Measurements from ENCODE around the gene CTNNA1. TPM values are rescaled to one million over a fixed set of nuclear protein-coding genes. Genes with fewer than 3 reads are reported as not detected.
A peak's percentile ranks its signal among the peaks of the same experiment; 100 is the strongest.

Gene CTNNA1
- total RNA-seq, 1 donor from 2014 or later: 216 TPM

GRCh38 chr5:138950421-138951031 lies 197.3 kb downstream of the CTNNA1 start:
- DNase-seq: peak; percentile 35

GRCh38 chr5:138951091-138951985 lies 198.1 kb downstream of the CTNNA1 start:
- no peak for DNase-seq

DNA sequence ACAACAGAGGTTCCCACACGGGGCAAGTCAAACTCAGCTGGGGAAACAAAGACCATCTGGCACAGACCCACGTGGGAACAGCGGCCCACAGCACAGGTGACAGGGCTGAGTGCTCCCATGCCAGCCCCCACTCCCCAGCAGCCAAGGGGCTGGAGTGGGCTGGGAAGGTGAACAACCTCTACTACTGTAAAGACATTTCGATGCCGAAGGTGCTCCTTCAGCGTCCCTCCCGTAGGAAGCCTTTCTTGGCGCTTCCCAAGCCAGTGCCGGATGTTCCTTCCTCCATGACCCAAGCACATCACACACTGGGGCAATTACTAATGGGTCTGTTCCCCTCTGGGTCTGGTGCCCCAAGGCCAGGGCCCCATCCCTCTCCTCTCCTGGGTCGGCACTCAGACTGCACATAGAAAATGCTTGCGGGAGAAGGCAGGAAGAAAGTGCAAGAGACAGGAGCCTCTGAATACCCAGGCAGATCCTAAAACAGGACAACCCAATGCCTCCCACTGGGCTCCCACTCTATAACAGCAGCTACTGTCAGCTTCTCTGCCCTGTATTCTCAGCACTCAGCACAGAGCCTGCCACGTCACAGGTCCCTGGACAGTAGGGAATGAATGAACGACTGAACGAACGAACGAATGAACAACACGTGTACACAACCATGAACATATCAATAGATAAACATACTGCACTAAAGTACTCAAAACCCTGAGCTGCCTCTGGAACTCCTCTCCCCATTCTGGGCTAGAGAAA lies 198.9 kb downstream of the CTNNA1 start:
- DNase-seq: no peak

GRCh38 chr5:138952962-138953361 lies 199.7 kb downstream of the CTNNA1 start:
- peak; percentile 43 for DNase-seq

DNA sequence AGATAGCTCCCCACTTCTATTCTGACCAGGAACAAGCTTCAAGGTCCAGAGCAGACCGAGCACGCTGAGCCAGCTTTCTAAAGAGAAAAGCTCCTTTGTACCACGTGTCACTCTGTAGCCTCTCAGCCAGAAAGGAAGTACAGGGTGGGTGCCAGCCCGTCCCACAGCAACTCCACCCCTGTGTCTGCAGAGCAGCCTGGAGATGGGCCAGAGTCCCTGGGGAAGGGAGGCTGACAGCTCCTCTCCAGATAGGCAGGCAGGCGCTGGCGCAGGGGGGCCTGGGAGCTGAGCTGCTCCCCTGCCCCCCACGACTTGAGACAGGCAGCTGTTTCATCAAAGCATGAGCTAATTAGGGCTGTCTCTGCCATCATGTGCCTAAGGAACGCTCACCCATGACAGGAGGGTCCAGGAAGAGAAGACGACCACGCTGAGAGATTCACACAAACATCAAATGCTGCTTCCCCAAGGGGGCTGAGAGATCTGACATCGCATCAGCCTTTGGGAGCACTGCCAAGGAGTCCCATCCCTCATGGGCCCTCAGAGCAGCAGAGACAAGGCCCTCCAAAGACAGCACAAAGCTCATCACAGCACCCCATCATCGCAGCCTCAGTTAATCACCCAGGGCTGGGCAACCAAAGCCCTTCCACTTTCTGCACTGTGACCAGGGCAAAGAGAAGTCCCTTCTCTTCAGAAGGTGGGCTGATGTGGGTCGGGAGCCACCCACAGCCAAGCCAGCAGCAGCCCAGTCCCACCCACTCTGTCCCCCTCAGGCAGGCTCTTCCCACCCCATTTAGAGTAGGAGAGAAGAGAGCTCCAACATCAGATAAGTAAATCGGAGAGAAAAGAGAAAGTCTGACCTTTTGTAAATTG lies 200.4 kb downstream of the CTNNA1 start:
- DNase-seq: peak; percentile 88

DNA sequence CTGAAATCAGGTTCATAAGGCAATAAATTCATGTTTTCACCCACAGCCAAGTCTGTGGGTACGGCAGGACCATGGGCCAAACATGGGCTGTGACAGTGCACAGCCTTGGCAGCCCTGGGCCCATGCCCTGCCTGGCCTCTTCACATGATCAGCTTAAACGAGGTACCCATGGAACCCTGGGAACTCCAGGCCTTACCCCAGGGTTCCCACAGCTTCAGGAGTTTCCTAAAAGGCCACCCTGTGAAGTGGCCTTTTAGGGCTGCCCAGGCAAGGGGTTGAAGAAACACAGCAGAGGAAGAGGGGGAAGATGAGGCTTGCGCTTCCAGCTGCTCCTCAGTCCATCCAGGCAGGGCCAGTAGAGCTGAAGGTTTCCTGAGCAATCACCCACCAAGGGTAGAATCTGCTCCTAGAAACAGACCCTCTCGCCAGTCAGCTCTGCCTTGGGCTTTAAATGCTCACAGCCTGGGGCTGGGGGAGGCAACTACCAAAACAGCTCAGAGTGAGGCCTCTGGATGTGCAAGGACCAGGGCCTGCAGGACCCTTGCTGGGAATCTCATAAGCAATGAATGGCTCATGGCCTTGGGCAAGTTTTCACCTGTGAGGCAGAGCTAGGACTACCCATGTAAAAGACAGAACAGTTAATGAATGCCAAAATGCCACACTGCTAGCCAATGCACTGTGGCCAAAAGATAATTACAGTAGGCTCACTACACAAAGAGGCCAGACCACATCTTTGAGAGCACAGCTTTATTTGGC lies 201.2 kb downstream of the CTNNA1 start:
- no peak for DNase-seq

DNA sequence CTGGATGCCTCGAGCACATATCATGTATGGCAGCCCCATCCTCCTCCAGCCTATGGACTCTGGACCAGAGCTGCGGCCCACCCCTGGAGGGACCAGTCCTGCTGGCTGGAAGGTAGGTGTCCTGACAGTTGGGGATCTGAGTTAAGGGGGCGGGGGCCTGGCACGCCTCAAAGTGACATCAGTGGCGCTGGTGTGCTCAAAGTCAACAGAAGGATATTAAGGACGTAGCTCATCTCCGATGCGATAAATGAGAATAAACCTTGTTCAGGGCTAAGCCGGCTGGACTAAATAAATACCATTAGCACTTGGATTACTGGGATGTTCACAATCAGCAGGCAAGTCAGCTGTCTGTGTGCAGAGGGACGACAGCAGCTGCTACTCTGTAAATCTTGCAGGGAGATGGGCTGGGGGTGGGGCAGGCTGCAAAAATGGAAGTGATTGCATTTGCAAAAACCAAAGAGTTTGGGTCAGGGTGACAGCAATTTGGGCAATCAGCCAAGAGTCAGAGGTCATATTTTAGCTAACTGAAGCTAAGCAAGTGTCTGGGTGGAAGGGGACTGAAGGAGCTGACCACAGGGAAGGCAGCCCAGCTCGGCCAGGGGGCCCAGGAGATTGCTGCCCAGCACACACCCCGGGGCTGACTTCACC lies 201.9 kb downstream of the CTNNA1 start:
- no peak for DNase-seq

DNA sequence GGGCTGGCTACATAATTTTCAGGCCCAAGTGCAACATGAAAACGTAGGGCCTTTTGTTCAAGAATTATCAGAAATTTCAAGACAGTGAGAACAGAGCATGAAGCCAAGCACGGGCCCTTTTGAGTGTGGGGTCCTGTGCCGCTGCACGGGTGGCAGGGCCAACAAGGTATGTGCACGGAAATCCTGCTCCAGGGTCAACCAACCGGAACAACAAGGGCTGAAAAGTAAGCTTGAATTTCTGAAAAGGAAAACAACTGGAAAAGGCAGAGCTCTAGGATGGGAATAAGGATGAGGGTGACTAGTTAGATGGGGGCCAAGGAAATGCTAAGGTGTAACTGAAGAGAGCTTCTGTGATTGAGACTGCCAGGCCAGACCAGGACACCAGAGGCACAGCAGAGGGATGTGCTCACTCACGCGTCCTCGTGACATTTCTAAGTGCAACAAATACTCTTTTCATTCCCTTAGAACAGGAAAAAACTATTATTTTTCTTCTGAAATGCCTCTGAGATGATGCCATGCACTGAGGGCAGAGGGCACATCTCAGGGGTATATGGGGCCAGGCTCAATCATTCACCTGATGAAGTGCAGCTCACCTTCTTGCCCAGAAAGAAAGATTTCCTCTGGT lies 202.6 kb downstream of the CTNNA1 start:
- DNase-seq: no peak

DNA sequence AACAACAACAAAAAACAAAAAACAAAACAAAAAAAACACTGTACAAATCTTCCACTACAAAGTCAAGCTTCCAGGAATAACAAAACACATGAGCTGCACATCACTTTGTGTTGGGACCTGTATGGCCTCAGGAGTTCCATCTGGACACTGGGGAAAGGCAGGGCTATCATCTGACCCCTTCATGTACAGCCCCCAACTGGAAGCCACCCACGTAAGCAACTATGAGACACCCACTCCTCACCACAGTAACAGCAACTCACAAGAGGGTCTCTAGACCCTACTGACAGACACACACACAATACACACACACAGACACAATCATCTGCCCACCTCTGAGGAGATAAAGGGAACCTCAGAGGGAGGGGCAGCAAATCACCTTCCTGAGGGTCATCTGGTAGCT lies 203.6 kb downstream of the CTNNA1 start:
- no peak for DNase-seq

GRCh38 chr5:138960145-138960692 lies 207.0 kb downstream of the CTNNA1 start:
- no peak for DNase-seq

- no peak for DNase-seq
Observed at GRCh38 chr5:138961221-138961620, 208.0 kb downstream of the CTNNA1 start.

DNA sequence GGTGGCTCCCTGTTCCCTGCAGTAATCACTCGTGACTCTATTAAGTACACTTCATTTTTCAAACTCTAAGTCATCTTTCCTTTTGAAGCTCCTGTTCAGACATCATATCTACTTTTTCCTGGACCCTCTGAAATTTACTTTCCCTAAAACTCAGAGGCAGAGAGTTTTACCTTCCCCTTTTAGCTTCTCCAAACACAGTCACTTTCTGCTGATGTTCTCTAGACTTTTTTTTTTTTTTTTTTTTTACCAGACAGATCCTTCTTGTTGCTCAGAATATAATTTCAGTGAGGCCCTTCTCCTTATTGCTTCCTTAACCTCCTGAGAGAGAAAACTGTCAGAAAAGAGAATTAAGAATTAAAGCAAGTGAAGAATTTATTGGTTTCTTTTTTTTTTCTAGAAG lies 208.5 kb downstream of the CTNNA1 start:
- no peak for DNase-seq

DNA sequence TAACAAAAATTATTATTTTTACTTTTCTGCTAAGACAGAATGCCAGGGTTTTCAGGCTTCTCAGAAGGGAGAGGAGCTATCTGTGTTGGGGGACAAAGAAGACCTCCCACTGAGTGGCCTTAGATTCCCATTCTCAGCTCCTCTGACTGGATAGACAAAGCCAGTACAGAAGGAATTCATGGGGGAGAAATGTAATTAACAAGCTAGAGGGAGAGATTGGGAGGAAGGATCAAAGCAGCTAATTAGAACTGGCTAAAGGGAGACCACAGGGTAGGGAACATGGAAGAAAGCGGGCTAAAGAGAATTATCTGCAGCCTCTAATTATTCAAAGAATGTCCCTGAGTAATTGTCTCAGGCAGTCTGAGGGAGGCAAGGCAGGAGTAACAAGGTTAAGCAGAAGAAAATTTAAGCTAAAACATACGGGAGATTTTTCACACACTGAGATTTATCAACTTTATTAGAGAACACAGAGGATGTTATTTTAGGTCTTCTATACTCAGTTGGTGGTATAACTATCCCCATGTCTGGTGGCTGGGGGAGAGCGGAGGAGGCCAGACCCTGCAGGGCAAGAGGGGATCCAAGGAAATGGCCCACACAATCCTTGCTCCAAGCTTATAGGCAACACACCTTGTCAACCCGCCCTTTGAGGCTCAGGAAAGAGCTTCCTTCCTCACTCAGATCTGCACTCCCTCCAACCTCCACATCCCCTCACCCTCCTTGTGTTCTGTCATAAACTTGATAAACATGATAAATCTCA lies 209.6 kb downstream of the CTNNA1 start:
- no peak for DNase-seq

DNA sequence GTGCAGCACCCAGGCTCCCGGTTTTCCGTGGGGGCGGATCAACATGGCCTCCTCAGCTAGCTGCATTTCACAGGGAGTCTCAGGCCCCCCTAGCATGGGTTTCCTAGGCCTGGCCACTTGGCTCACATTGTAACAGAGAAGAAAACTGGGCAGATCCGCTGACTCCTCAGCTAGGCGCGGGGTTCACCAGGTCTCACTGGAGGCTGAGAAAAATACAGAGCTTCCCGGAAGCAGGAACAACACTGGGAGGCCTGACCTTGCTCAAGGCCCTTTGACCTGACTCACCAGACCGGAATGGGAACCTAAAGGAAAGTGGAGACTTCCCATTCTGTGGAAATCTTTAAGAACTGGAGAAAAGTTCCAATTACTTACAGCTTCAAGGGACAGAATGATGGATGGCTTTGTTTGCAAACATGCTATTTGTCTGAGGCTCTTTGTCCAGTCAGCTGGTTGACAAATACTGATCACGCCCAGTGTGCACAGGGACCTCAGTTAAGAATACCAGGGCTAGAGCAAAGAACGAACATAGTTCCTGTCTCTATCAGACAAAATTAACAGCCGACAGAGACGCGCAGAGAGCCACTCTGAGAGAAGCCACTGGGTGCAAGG lies 210.6 kb downstream of the CTNNA1 start:
- DNase-seq: no peak

DNA sequence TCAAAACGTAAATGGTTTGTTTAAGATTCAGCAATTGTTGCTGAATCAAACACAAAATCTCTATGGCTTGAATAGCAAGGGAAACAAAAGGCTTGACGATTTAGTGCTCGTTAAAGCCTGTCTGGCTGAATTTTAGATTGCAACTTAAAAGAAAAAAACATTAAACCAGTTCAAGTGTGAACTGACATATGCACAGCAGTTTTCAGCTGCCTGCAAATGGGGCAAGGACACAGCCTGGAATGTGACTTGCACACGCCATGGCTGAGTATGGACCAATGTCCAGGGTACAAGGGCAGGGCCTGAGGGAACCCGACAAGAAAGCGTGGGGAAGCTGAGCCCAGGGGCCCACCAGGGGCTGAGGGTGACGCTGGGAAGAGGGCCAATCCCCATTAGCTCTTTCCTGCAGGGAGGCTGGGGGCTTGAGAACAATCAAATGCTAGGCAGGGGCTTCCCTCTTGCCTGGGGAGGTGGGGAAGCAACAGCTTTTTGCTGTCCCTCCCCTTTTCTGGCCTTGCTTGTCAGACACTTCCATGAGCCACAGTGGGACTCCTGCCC lies 211.5 kb downstream of the CTNNA1 start:
- no peak for DNase-seq

GRCh38 chr5:138965626-138966025 lies 212.4 kb downstream of the CTNNA1 start:
- DNase-seq: no peak

GRCh38 chr5:138966236-138966985 lies 213.2 kb downstream of the CTNNA1 start:
- no peak for DNase-seq

All from occipital lobe (tissue), 2 donors.